NCI-H2029 (cell line): ENCODE measurements around the gene STK39.

ENCODE experiments used
- DNase-seq: peaks from one replicate; lab custom pipeline; 2025; lab: John Stamatoyannopoulos, UW

Gene STK39

GRCh38 chr2:168003876-168004275 lies 243.5 kb downstream of the STK39 start:
- no peak for DNase-seq

GRCh38 chr2:168002021-168002553 lies 245.3 kb downstream of the STK39 start:
- DNase-seq = no peak

GRCh38 chr2:167992278-167992677 lies 255.1 kb downstream of the STK39 start:
- no peak for DNase-seq

- no peak for DNase-seq
These were observed 257.3 kb downstream of the STK39 start for GRCh38 chr2:167990062-167990461.

- no peak for DNase-seq
These were observed 259.1 kb downstream of the STK39 start for GRCh38 chr2:167988296-167988695.

- DNase-seq = no peak
These were observed 259.8 kb downstream of the STK39 start for GRCh38 chr2:167987558-167987957.

GRCh38 chr2:167987026-167987425 lies 260.4 kb downstream of the STK39 start:
- DNase-seq = no peak

- no peak for DNase-seq
These were observed 261.2 kb downstream of the STK39 start for GRCh38 chr2:167986223-167986622.

- no peak for DNase-seq
These were observed 265.4 kb downstream of the STK39 start for GRCh38 chr2:167981945-167982344.

- no peak for DNase-seq
These were observed 267.0 kb downstream of the STK39 start for GRCh38 chr2:167980439-167980838.

- no peak for DNase-seq
These were observed 274.6 kb downstream of the STK39 start for GRCh38 chr2:167972746-167973145.

GRCh38 chr2:167972020-167972419 lies 275.4 kb downstream of the STK39 start:
- no peak for DNase-seq

- no peak for DNase-seq
These were observed 280.2 kb downstream of the STK39 start for GRCh38 chr2:167966937-167967913.

- no peak for DNase-seq
These were observed 281.3 kb downstream of the STK39 start for GRCh38 chr2:167965907-167966761.

GRCh38 chr2:167964650-167965413 lies 282.6 kb downstream of the STK39 start:
- DNase-seq = no peak

GRCh38 chr2:167963899-167964649 lies 283.3 kb downstream of the STK39 start:
- DNase-seq = no peak

GRCh38 chr2:167962436-167963226 lies 284.8 kb downstream of the STK39 start:
- DNase-seq = no peak

GRCh38 chr2:167961536-167962048 lies 285.8 kb downstream of the STK39 start:
- DNase-seq = no peak

- no peak for DNase-seq
These were observed 287.2 kb downstream of the STK39 start for GRCh38 chr2:167960089-167960747.
